GM18498 (cell line): ENCODE data around the gene PALD1.
"Not testable (repeated sequence)": the region's sequence is repeated elsewhere in the genome, so short reads cannot be mapped to it uniquely, and the experiment has no call there.

Experiments used
- ATAC-seq: cut with Tn5 transposase; IDR thresholded peaks from one replicate; pipeline ENCODE4 v1.9.1; 2021; ENCODE audit warnings: mild to moderate bottlenecking, moderate library complexity; ENCODE audit not compliant: unreplicated experiment

The PALD1 gene

GRCh38 chr10:70568781-70569495 is 90.4 kb downstream of the PALD1 start:
- no peak for ATAC-seq

DNA sequence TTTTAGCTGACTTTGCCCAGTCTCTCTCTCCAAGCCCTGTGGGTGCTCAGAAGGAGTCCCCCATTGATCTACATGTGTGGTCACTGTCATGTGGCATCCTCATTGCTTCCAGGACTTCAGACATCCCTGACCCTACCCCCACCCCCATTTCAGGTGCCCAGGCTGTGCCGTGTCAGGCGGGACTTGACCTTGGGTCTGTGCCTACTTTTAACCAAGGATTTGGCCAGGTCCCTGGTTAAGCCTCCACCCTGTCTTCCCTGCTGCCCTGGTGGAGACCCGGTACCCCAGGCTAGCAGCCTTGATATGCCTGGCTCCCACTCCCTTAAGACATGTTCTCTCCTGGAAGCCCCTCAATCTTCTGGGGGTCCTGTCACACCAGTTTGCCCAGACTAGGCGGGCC is 92.7 kb downstream of the PALD1 start:
- ATAC-seq: no peak

DNA sequence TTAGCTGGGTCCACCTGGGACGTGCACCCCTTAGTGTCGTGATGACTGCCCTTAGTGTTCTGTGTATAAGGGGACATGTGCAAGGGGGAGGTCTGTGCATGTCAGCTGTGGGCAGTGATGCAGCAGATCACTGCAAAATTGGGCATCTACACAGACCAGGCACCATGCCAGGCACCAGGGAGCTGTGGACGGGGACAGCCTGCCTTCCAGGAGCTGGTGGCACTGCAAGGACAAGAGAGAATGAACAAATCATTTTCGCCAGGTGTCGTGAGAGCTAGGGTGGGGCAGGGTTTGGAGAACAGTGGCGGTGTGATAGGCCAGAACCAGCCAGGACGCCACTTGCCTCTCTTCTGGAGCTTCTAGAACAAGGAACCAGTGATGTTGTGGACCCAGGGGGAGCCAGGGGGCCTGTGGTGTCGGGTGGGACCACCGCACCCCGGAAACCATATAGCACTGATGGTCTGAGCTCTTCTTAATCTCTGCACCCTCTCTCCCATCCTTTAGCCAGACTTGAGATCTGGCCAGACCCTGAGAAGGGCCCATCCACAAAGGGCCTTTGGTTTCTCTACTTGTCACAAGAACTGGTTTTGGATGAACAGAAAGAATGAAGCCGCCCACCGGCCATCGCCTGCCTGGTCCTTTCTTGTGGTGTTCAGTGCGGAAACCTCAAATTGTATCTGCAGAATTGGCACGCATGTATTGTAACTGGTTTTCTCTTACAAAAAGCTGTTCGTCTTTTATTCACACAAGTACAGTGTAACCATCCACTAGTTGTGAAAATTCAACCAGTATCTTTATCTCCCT is 93.3 kb downstream of the PALD1 start:
- no peak for ATAC-seq

DNA sequence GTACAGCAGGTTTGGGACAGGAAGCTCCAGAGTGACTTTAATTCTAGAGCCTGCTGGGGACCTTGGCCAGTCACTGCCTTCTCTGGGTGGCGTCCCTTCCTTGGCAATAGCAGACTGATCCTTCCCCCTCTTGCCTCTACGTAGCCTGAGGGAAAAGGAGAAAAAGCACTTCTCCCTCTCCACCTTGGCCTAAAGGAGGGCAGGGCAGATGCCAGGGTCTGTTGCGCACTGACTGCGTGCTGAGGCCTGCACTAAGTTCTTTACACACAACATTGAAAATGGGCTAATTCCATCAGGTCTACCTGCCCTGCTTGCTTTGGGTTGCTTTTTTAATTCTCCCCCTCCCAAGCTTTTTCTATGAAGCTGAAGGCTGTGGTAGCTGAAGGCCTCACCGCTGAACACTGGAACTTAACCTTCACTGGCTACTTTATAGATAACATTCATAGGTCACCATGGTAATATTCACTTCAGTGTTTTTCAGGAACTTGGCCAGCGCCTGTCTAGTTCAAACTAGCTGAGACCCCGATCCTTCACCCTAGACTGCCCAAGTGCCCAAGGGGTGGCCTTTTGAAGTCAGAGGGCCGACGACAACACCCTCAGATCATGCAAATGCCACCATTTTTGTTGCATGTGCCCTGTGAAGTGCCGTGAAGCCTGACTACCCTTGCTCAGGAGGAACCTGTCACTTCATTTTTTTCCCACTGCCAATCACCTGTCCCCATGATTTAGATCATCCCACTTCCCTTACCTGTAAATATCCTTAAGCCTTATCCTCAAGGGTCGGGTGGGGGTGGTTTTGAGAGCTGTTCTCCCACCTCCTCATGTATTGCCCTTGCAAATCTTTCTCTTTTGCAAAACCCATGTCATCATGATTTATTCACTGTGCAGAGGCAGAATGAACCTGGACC is 95.3 kb downstream of the PALD1 start:
- ATAC-seq: no peak

GRCh38 chr10:70575486-70575873 is 96.9 kb downstream of the PALD1 start:
- ATAC-seq: no peak

DNA sequence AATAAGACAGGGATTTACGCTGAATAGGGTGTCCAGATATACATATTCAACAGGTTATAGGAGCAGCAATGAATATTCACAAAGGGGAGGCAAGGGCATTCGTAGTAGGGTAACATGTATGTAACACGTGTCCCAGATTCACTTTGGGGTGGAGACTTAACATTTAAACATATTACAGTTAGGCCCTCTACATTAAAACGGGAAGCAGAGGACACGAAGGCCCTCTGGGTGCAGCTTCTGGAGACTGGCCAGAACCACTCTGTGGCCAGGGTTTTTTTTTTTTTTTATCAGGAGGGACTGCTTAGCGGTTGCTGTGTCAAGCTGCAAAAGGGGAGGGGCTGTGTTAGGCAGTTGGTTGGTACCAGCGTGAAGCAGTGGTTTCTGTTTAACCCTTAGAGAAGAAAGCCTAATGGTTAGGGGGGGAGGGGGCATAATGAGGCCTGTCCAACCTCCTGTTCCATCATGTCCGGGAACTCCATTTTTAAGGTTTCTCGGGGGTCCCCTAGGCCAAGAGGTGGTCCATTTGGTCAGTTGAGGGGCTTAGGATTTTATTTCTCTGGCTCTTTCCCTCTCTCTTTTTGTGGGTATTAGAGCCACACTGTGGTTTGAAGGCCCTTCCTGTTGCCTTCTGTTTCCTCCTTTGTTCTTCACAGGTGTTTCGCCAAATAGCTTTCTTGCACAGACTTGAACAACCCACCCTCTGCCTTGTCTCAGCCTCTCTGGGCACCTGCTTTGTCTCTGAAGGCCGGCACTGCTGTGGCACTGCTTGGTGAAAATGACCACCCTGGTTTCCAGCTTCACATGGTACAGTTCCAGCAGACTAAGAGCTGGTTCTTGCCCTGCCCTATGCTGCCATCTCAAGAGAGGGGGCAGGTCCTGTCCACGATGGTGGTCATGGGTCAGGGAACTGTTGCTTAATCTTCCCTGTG is 97.6 kb downstream of the PALD1 start:
- ATAC-seq: peak; percentile 65

DNA sequence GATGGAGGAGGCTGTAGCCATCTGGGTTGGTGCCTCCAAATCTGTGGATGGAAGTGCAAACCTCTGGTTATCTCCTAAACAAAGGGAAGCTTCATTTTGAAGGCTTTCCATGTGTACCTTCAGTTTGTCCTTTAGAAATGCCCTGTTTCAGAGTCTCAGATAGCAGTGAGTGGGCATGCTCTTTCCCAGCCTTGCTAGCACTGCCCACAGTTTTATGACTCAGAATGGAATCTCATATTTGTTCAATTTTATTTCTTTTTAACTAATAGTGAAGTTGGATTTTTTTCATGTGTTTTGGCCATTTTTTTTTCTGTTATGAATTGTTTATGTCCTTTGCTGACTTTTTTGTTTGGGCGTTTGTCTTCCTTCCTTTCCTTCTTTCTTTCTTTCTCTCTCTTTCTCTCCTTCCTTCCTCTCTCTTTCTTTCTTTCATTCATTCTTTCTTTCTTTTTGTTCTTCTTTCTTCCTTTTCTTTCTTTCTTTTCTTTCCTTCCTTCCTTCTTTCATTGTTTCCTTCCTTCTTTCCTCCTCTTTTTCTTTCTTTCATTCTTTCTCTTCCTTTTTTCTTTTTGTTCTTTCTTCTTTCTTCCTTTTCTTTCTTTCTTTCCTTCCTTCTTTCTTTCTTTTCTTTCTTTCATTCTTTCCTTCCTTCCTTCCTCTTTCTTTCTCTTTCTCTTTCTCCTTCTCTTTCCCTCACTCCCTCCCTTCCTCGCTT is 98.4 kb downstream of the PALD1 start:
- no peak for ATAC-seq

- ATAC-seq: peak; percentile 59
These were observed 99.9 kb downstream of the PALD1 start for GRCh38 chr10:70578371-70578947.

DNA sequence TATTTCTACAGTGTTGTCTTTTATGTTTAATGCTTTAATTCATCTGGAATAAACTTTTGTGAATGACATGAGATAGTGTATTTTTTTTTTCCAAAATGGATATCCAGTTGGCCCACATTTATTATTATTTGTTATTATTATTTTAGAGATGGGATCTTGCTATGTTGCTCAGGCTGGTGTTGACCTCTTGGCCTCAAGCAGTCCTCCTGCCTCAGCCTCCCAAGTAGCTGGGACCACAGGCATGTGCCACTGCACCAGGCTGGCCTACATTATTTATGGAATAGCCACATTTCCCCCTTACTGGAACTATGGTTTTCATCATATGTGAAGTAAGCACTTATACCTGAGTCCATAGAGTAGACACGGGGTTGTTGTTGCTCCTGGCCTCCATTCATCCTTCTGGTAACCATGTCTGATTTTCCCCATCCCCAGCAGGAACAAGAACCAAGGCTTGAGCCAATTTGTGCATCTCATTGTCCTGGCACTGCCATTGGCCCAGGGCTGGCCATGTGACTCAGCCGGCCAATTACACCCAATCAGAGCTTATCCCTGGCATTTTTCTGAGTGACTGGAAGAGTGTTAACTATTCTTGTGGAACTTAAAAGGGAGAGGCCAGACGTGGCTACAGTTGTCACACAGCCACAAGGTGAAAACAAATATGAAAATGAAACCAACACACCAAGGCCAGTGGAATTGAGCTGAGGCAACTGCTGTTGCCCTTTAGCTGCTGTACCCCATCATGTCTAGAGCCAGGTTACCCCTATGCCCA is 100.9 kb downstream of the PALD1 start:
- ATAC-seq: no peak

- ATAC-seq: not testable (repeated sequence)
These were observed 102.6 kb downstream of the PALD1 start for GRCh38 chr10:70581176-70581575.

GRCh38 chr10:70582793-70583668 is 104.5 kb downstream of the PALD1 start:
- ATAC-seq: no peak

DNA sequence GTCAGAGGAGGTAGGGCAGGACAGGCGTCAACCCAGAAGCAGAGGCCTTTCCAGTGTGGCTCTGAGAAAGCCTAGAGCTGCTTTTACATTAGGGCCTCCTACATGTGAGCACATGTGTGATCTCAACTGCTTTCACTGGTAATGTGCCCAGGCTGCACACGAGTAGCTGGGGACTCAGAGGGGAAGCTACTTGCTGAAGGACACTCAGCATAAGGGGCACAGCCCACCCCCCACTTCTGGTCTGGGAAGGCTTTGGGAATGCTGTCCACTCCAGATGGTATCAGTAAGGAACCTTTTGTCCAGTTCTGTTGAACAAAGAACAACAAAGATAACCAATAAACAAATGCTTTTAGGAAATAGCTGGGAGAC is 105.1 kb downstream of the PALD1 start:
- no peak for ATAC-seq

GRCh38 chr10:70584366-70584765 is 105.8 kb downstream of the PALD1 start:
- no peak for ATAC-seq

DNA sequence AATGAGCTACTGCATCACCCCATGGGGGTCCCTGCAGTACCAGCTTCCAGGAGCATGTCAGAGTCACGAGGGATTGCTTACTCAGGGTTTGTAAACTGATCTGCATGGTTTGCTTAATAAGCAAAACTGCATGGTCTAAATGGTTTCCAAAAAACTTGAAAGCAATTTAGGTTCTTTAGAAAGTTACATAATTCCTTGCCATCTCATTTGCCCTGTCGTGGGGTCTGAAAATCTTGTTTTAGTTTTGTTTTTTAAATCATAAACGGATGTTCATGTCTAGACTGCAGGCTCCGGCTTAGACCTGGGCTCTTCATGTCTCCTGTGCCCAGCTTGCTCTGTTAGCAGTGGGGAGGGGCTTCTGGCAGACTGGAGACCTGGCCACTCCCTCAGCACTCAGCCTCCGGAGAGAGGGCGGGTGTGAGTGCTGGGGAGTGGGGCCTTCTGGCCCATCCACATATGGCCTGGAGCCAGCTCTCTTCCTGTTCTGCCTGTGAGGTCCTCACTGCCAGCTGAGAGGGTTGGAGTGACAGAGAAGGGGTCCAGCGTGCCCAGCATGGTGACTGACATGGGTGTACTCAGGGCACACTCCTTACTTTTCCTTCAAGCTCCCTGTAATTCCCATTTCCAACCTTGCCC is 106.5 kb downstream of the PALD1 start:
- ATAC-seq: peak; percentile 59

- no peak for ATAC-seq
These were observed 107.1 kb downstream of the PALD1 start for GRCh38 chr10:70585578-70586169.

- no peak for ATAC-seq
These were observed 107.9 kb downstream of the PALD1 start for GRCh38 chr10:70586348-70586930.
